ENCODE data around the gene SARS1. TPM values are rescaled to one million over a fixed set of nuclear protein-coding genes. Genes with fewer than 3 reads are reported as not detected.

SARS1 gene
- total and polyA plus RNA-seq, 2 of the 13 experiments (the other 11 are each of a cell fraction or from before 2014, with no cell fraction given) = 103 to 134 TPM

DNA sequence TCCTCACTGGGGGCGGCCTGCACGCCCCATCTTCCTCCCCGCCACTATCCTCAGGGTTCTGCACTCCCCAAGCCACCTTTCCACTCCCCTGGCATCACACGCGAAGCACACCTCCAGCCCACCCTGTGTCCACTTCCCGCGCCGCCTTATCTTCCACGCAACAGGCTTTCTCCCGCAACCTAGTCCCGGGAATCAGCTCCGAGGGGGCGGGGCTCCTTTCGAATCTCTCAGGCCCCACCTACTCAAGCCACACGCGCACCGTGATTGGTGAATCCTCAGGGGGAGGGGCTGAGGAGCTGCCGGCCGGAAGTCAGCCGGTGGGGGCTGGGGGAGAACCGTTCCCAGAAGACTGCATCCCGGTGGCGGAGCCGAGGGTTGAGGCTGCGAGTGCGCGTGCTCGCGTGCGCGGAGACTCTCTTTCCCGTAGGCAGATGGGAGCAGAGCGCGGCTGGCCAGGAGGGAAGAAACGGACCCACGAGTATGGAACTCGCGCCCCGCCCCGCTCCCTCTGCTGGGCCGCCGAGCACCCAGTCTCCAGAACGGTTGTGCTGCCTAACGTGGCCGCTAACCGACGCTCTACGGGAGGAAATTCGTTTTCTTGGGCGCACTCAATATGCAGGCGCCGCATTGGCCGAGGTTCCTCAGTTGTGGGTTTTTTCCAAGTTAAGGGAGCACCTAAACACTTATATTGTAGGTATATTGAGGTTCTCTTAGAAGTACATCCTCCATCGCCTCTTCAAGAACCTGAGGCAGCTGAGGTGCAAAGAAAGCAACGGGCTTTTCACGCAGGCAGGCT, 69.4 kb downstream of the SARS1 start, which contains the start of gene PSRC1 (continued):
- TF ChIP-seq, protein P1, sequence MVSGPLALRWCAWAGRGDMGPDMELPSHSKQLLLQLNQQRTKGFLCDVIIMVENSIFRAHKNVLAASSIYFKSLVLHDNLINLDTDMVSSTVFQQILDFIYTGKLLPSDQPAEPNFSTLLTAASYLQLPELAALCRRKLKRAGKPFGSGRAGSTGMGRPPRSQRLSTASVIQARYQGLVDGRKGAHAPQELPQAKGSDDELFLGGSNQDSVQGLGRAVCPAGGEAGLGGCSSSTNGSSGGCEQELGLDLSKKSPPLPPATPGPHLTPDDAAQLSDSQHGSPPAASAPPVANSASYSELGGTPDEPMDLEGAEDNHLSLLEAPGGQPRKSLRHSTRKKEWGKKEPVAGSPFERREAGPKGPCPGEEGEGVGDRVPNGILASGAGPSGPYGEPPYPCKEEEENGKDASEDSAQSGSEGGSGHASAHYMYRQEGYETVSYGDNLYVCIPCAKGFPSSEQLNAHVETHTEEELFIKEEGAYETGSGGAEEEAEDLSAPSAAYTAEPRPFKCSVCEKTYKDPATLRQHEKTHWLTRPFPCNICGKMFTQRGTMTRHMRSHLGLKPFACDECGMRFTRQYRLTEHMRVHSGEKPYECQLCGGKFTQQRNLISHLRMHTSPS (CRISPR knock-in tag; IDR thresholded peaks at IDR 0.05; ENCODE audit: low read depth) = 0 out of 2 replicates have a peak, but pooled peaks have one; percentile 24
- 0 out of 2 replicates have a peak, but pooled peaks have one; percentile 46 for TF ChIP-seq ZNF564 (CRISPR knock-in tag; IDR thresholded peaks at IDR 0.05)
- peak; percentile 73 for TF ChIP-seq RAD21 (CRISPR knock-in tag; IDR thresholded peaks at IDR 0.05)
- TF ChIP-seq GPN1 (CRISPR knock-in tag; IDR thresholded peaks at IDR 0.05; ENCODE audit: borderline replicate concordance) = no peak
- TF ChIP-seq, protein P2, sequence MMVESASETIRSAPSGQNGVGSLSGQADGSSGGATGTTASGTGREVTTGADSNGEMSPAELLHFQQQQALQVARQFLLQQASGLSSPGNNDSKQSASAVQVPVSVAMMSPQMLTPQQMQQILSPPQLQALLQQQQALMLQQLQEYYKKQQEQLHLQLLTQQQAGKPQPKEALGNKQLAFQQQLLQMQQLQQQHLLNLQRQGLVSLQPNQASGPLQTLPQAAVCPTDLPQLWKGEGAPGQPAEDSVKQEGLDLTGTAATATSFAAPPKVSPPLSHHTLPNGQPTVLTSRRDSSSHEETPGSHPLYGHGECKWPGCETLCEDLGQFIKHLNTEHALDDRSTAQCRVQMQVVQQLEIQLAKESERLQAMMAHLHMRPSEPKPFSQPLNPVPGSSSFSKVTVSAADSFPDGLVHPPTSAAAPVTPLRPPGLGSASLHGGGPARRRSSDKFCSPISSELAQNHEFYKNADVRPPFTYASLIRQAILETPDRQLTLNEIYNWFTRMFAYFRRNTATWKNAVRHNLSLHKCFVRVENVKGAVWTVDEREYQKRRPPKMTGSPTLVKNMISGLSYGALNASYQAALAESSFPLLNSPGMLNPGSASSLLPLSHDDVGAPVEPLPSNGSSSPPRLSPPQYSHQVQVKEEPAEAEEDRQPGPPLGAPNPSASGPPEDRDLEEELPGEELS (CRISPR knock-in tag; IDR thresholded peaks at IDR 0.05) = 0 out of 2 replicates have a peak, but pooled peaks have one; percentile 49
- TF ChIP-seq ZNF383 (CRISPR knock-in tag; IDR thresholded peaks at IDR 0.05; ENCODE audit: borderline replicate concordance) = no peak
- TF ChIP-seq, protein P3, sequence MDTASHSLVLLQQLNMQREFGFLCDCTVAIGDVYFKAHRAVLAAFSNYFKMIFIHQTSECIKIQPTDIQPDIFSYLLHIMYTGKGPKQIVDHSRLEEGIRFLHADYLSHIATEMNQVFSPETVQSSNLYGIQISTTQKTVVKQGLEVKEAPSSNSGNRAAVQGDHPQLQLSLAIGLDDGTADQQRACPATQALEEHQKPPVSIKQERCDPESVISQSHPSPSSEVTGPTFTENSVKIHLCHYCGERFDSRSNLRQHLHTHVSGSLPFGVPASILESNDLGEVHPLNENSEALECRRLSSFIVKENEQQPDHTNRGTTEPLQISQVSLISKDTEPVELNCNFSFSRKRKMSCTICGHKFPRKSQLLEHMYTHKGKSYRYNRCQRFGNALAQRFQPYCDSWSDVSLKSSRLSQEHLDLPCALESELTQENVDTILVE (CRISPR knock-in tag; IDR thresholded peaks at IDR 0.05) = peak; percentile 98
- TF ChIP-seq MXD4 (CRISPR knock-in tag; IDR thresholded peaks at IDR 0.05) = peak; percentile 80; the same call in 1 of the 2 replicates
- TF ChIP-seq ZNF274 (CRISPR knock-in tag; IDR thresholded peaks at IDR 0.05) = 0 out of 2 replicates have a peak, but pooled peaks have one; percentile 6
- TF ChIP-seq, protein P4, sequence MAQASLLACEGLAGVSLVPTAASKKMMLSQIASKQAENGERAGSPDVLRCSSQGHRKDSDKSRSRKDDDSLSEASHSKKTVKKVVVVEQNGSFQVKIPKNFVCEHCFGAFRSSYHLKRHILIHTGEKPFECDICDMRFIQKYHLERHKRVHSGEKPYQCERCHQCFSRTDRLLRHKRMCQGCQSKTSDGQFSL (CRISPR knock-in tag; IDR thresholded peaks at IDR 0.05) = no peak
- TF ChIP-seq ZNF501 (CRISPR knock-in tag; IDR thresholded peaks at IDR 0.05) = peak; percentile 87
- TF ChIP-seq ZNF614 (CRISPR knock-in tag; IDR thresholded peaks at IDR 0.05; ENCODE audit: borderline replicate concordance) = peak; percentile 78; the same call in 1 of the 2 replicates
- TF ChIP-seq ZNF143 (CRISPR knock-in tag; IDR thresholded peaks at IDR 0.05) = peak; percentile 66
- TF ChIP-seq PHF5A (CRISPR knock-in tag; IDR thresholded peaks at IDR 0.05; ENCODE audit: low read depth, unreplicated experiment) = peak; percentile 47
- peak; percentile 70 for TF ChIP-seq SALL2 (CRISPR knock-in tag; IDR thresholded peaks at IDR 0.05)
- TF ChIP-seq DPF2 (CRISPR knock-in tag; IDR thresholded peaks at IDR 0.05; ENCODE audit: borderline replicate concordance, low read depth) = peak; percentile 12; the same call in 1 of the 2 replicates
- peak; percentile 81 for TF ChIP-seq POGZ (CRISPR knock-in tag; IDR thresholded peaks at IDR 0.05)
- TF ChIP-seq, protein P5, sequence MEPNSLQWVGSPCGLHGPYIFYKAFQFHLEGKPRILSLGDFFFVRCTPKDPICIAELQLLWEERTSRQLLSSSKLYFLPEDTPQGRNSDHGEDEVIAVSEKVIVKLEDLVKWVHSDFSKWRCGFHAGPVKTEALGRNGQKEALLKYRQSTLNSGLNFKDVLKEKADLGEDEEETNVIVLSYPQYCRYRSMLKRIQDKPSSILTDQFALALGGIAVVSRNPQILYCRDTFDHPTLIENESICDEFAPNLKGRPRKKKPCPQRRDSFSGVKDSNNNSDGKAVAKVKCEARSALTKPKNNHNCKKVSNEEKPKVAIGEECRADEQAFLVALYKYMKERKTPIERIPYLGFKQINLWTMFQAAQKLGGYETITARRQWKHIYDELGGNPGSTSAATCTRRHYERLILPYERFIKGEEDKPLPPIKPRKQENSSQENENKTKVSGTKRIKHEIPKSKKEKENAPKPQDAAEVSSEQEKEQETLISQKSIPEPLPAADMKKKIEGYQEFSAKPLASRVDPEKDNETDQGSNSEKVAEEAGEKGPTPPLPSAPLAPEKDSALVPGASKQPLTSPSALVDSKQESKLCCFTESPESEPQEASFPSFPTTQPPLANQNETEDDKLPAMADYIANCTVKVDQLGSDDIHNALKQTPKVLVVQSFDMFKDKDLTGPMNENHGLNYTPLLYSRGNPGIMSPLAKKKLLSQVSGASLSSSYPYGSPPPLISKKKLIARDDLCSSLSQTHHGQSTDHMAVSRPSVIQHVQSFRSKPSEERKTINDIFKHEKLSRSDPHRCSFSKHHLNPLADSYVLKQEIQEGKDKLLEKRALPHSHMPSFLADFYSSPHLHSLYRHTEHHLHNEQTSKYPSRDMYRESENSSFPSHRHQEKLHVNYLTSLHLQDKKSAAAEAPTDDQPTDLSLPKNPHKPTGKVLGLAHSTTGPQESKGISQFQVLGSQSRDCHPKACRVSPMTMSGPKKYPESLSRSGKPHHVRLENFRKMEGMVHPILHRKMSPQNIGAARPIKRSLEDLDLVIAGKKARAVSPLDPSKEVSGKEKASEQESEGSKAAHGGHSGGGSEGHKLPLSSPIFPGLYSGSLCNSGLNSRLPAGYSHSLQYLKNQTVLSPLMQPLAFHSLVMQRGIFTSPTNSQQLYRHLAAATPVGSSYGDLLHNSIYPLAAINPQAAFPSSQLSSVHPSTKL (CRISPR knock-in tag; IDR thresholded peaks at IDR 0.05) = peak; percentile 72
- no peak for TF ChIP-seq NPAS2 (CRISPR knock-in tag; IDR thresholded peaks at IDR 0.05; ENCODE audit: borderline replicate concordance)

Measured in HepG2 (cell line).